Effector CD8-positive, alpha-beta T cell (primary cell): ENCODE data around the gene IPO8.

Experiments
- DNase-seq: peaks from one replicate; lab custom pipeline; 2025; lab: John Stamatoyannopoulos, UW
- total RNA-seq, 4 experiments: gene quantifications; one replicate each; lab custom pipeline; 2026; lab: John Stamatoyannopoulos, UW

Gene IPO8
- 63.9 to 109 (median 77.5) reads per million in 4 experiments for total RNA-seq

GRCh38 chr12:30695199-30696102, at the start of gene IPO8:
Gene IPO8 (minus strand): TSS chr12:30695869. CDS start chr12:30695647, 222 bp downstream.
- DNase-seq = peak; percentile 79

- DNase-seq = no peak
Measured at GRCh38 chr12:30744321-30744720, 48.7 kb upstream of the IPO8 start.

- DNase-seq = no peak
Measured at GRCh38 chr12:30740274-30740673, 44.6 kb upstream of the IPO8 start.

GRCh38 chr12:30739020-30739419, 43.4 kb upstream of the IPO8 start:
- no peak for DNase-seq

- DNase-seq = no peak
Measured at GRCh38 chr12:30732954-30733637, 37.4 kb upstream of the IPO8 start.

- no peak for DNase-seq
Measured at GRCh38 chr12:30730011-30730410, 34.3 kb upstream of the IPO8 start.

- DNase-seq = no peak
Measured at GRCh38 chr12:30729547-30729946, 33.9 kb upstream of the IPO8 start.

- DNase-seq = no peak
Measured at GRCh38 chr12:30726647-30727046, 31.0 kb upstream of the IPO8 start.

GRCh38 chr12:30725739-30726138, 30.1 kb upstream of the IPO8 start:
- no peak for DNase-seq

- no peak for DNase-seq
Measured at GRCh38 chr12:30719060-30719459, 23.4 kb upstream of the IPO8 start.

GRCh38 chr12:30707613-30708342, 12.1 kb upstream of the IPO8 start:
- DNase-seq = no peak

- DNase-seq = no peak
Measured at GRCh38 chr12:30706476-30706875, 10.8 kb upstream of the IPO8 start.

- no peak for DNase-seq
Measured at GRCh38 chr12:30701056-30701455, 5.4 kb upstream of the IPO8 start.

- no peak for DNase-seq
Measured at GRCh38 chr12:30700216-30700900, 4.7 kb upstream of the IPO8 start.

GRCh38 chr12:30698346-30698745, 2.7 kb upstream of the IPO8 start:
- no peak for DNase-seq

GRCh38 chr12:30696943-30697342, 1.3 kb upstream of the IPO8 start:
- no peak for DNase-seq

GRCh38 chr12:30696486-30696885, 817 bp upstream of the IPO8 start:
- DNase-seq = no peak

- no peak for DNase-seq
Measured at GRCh38 chr12:30696103-30696408, 387 bp upstream of the IPO8 start.

- no peak for DNase-seq
Measured at GRCh38 chr12:30694412-30695198, 1.1 kb downstream of the IPO8 start.

- DNase-seq = no peak
Measured at GRCh38 chr12:30692470-30692869, 3.2 kb downstream of the IPO8 start.
